IMR-90 (cell line): ENCODE measurements around the gene TRAPPC5. TPM values are rescaled to one million over a fixed set of nuclear protein-coding genes. Genes with fewer than 3 reads are reported as not detected.

Experiments used
- ATAC-seq: fragments of 200-7000 bp; cut with Tn5 transposase; 2 replicates; pipeline ENCODE4 v1.9.1; 2020; ENCODE audit warnings: low read depth, mild to moderate bottlenecking, moderate library complexity
- BruUV-seq: library from RNA; stranded (reverse); fragments of 400-500 nt; replicated peaks from 2 replicates; lab custom pipeline; 2021; lab: Mats Ljungman, UMichigan
- CTCF ChIA-PET: fragments of 300-600 bp; formaldehyde crosslinking; extraction: SDS; loops from one replicate; lab custom pipeline; 2021; ENCODE audit warnings: antibody characterized with exemption; lab: Yijun Ruan, JAX
- POLR2A ChIA-PET: fragments of 300-600 bp; sonication (Branson Sonifier 250); formaldehyde crosslinking; loops from one replicate; lab custom pipeline; 2022; ENCODE audit warnings: antibody characterized with exemption; ENCODE audit not compliant: unreplicated experiment; lab: Charles Lee
- DNase-seq: peaks from one replicate; pipeline ENCODE4 v3.0.0; 2013
- H2AFZ ChIP-seq: replicated peaks from 2 replicates; pipeline ENCODE3; 2013; ENCODE audit warnings: low read length, mild to moderate bottlenecking; ENCODE audit not compliant: poor library complexity
- H2AK5ac ChIP-seq: 2 replicates; pipeline ENCODE4 v1.6.1; 2013; ENCODE audit warnings: low read depth, low read length, inconsistent platforms
- H2AK9ac ChIP-seq: replicated peaks from 2 replicates; pipeline ENCODE3; 2013; ENCODE audit warnings: mild to moderate bottlenecking, low read depth, low read length, moderate library complexity; ENCODE audit not compliant: poor library complexity
- H2BK120ac ChIP-seq: 2 replicates; pipeline ENCODE4 v1.6.1; 2013; ENCODE audit warnings: low read depth, low read length, inconsistent platforms
- H2BK15ac ChIP-seq: 3 replicates; pipeline ENCODE4 v1.6.1; 2013; ENCODE audit warnings: low read depth, low read length, inconsistent platforms
- H2BK20ac ChIP-seq: 2 replicates; pipeline ENCODE4 v1.6.1; 2013; ENCODE audit warnings: low read depth, mild to moderate bottlenecking, inconsistent platforms, low read length, moderate library complexity
- H2BK5ac ChIP-seq: 2 replicates; pipeline ENCODE4 v1.6.1; 2013; ENCODE audit warnings: mild to moderate bottlenecking, low read depth, low read length, inconsistent platforms; ENCODE audit not compliant: poor library complexity, severe bottlenecking
- H3K14ac ChIP-seq: replicated peaks from 2 replicates; pipeline ENCODE4 v1.6.1; 2013; ENCODE audit warnings: low read depth, low read length, inconsistent platforms
- H3K18ac ChIP-seq: 2 replicates; pipeline ENCODE4 v1.6.1; 2013; ENCODE audit warnings: low read depth, low read length, control low read depth
- H3K23ac ChIP-seq: 2 replicates; pipeline ENCODE4 v1.6.1; 2013; ENCODE audit warnings: low read depth, low read length, inconsistent platforms
- H3K27ac ChIP-seq: 2 replicates; pipeline ENCODE4 v1.5.1; 2013; ENCODE audit warnings: mild to moderate bottlenecking, control low read depth, low read length; ENCODE audit not compliant: insufficient read depth
- H3K27me3 ChIP-seq: 2 replicates; pipeline ENCODE4 v1.6.1; 2013; ENCODE audit warnings: low read length; ENCODE audit not compliant: control insufficient read depth, insufficient read depth
- H3K36me3 ChIP-seq: 2 replicates; pipeline ENCODE4 v1.6.1; 2013; ENCODE audit warnings: low read length, mixed read lengths; ENCODE audit not compliant: control insufficient read depth, insufficient read depth
- H3K4ac ChIP-seq: 2 replicates; pipeline ENCODE4 v1.6.1; 2013; ENCODE audit warnings: low read depth, low read length, inconsistent platforms
- H3K4me1 ChIP-seq: 2 replicates; pipeline ENCODE4 v1.6.1; 2013; ENCODE audit warnings: low read length, mixed read lengths; ENCODE audit not compliant: control insufficient read depth, insufficient read depth
- H3K4me2 ChIP-seq: 2 replicates; pipeline ENCODE4 v1.6.1; 2013; ENCODE audit warnings: low read depth, mild to moderate bottlenecking, control low read depth, low read length, moderate library complexity
- H3K4me3 ChIP-seq: 2 replicates; pipeline ENCODE4 v1.5.1; 2013; ENCODE audit warnings: low read depth, mild to moderate bottlenecking, control low read depth, low read length, moderate library complexity; ENCODE audit not compliant: insufficient read depth
- H3K56ac ChIP-seq: 2 replicates; pipeline ENCODE4 v1.6.1; 2013; ENCODE audit warnings: low read length, inconsistent platforms; ENCODE audit not compliant: insufficient read depth; ENCODE audit errors: extremely low read depth
- H3K79me1 ChIP-seq, 2 experiments: 2 replicates each; pipeline ENCODE4 v1.6.1; 2013; ENCODE audit warnings: low read length in 2 of 2, inconsistent platforms in 1 of 2, low read depth in 1 of 2
- H3K9ac ChIP-seq: 2 replicates; pipeline ENCODE4 v1.6.1; 2013; ENCODE audit warnings: low read depth, low read length, control low read depth
- H3K9me1 ChIP-seq: 2 replicates; pipeline ENCODE4 v1.6.1; 2013; ENCODE audit warnings: low read length, inconsistent platforms; ENCODE audit not compliant: insufficient read depth
- H3K9me3 ChIP-seq: 2 replicates; pipeline ENCODE4 v1.6.1; 2013; ENCODE audit warnings: low read length; ENCODE audit not compliant: control insufficient read depth, insufficient read depth
- H4K20me1 ChIP-seq: 2 replicates; pipeline ENCODE4 v1.6.1; 2013; ENCODE audit warnings: low read length, inconsistent platforms; ENCODE audit not compliant: insufficient read depth
- H4K5ac ChIP-seq: 2 replicates; pipeline ENCODE4 v1.6.1; 2013; ENCODE audit warnings: mild to moderate bottlenecking, low read depth, low read length, control low read depth
- H4K8ac ChIP-seq, 2 experiments: 2 replicates each; pipeline ENCODE4 v1.6.1; 2013; ENCODE audit warnings: low read depth in 2 of 2, low read length in 2 of 2, control low read depth in 1 of 2, inconsistent platforms in 1 of 2
- H4K91ac ChIP-seq: 2 replicates; pipeline ENCODE4 v1.6.1; 2013; ENCODE audit warnings: low read depth, low read length, inconsistent platforms; ENCODE audit not compliant: insufficient read depth
- BHLHE40 ChIP-seq: fragments of 150-350 bp; IDR thresholded peaks from 2 replicates; pipeline ENCODE4 v1.6.1; 2016; ENCODE audit warnings: mild to moderate bottlenecking, low read depth, low read length
- CEBPB ChIP-seq: IDR thresholded peaks from 2 replicates; pipeline ENCODE4 v1.6.1; 2012; ENCODE audit warnings: low read depth, low read length, improper control_type of control experiment
- CTCF ChIP-seq: conservative IDR thresholded peaks from 2 replicates; pipeline ENCODE4 v1.5.1; 2012; ENCODE audit warnings: mild to moderate bottlenecking, low read depth, low read length, improper control_type of control experiment
- ELK1 ChIP-seq: fragments of 150-350 bp; IDR thresholded peaks from 2 replicates; pipeline ENCODE4 v1.6.1; 2016; ENCODE audit warnings: low read depth, mild to moderate bottlenecking, low read length, moderate library complexity, borderline replicate concordance
- FOS ChIP-seq: fragments of 150-350 bp; IDR thresholded peaks from 2 replicates; pipeline ENCODE4 v1.6.1; 2016; ENCODE audit warnings: low read depth, low read length
- MXI1 ChIP-seq: IDR thresholded peaks from 2 replicates; pipeline ENCODE4 v1.6.1; 2012; ENCODE audit warnings: low read depth, mild to moderate bottlenecking, low read length, moderate library complexity, borderline replicate concordance
- NFE2L2 ChIP-seq: fragments of 150-350 bp; IDR thresholded peaks from 2 replicates; pipeline ENCODE4 v1.6.1; 2016; ENCODE audit warnings: low read depth, mild to moderate bottlenecking, low read length
- POLR2A ChIP-seq: IDR thresholded peaks from 2 replicates; pipeline ENCODE4 v1.6.1; 2012; ENCODE audit warnings: mild to moderate bottlenecking, low read depth, low read length
- RAD21 ChIP-seq: IDR thresholded peaks from 2 replicates; pipeline ENCODE4 v1.6.1; 2012; ENCODE audit warnings: low read length, improper control_type of control experiment
- RCOR1 ChIP-seq: IDR thresholded peaks from 2 replicates; pipeline ENCODE4 v1.6.1; 2012; ENCODE audit warnings: mild to moderate bottlenecking, low read length, improper control_type of control experiment; ENCODE audit not compliant: insufficient replicate concordance
- RFX5 ChIP-seq: IDR thresholded peaks from 2 replicates; pipeline ENCODE4 v1.8.0; 2012; ENCODE audit warnings: low read depth, mild to moderate bottlenecking, low read length, moderate library complexity
- SMC3 ChIP-seq: fragments of 150-350 bp; IDR thresholded peaks from 2 replicates; pipeline ENCODE4 v1.6.1; 2016; ENCODE audit warnings: low read depth, mild to moderate bottlenecking, antibody characterized with exemption, low read length, moderate library complexity
- USF2 ChIP-seq: fragments of 150-350 bp; IDR thresholded peaks from 2 replicates; pipeline ENCODE4 v1.6.1; 2017; ENCODE audit warnings: mild to moderate bottlenecking, antibody characterized with exemption, low read length, low read depth
- WGBS, 2 experiments: methylation state at CpG; one replicate each; pipeline versions ENCODE4 v1.1.5 to v1.1.7; 2013; ENCODE audit warnings: missing lambda C conversion rate in 2 of 2; ENCODE audit not compliant: insufficient read length in 1 of 2; ENCODE audit errors: extremely low coverage in 2 of 2; 5-methylcytosine and 5-hydroxymethylcytosine counted together
- dilution Hi-C: fragments of 300-500 bp; cut with HindIII; formaldehyde crosslinking; loops from one replicate; pipeline ENCODE4 v1.14.3; 2018; ENCODE audit warnings: low sequenced_read_pairs; ENCODE audit not compliant: unreplicated experiment
- in situ Hi-C: fragments of 300-500 bp; cut with MboI; formaldehyde crosslinking; loops from 3 replicates; pipeline ENCODE4 v1.14.3; 2019; ENCODE audit warnings: low sequenced_read_pairs, inconsistent platforms, mixed read lengths
- intact Hi-C: fragments of 100-400 bp; cut with micrococcal nuclease; formaldehyde crosslinking; loops from 2 replicates; pipeline ENCODE4 v1.10.0; 2022
- polyA plus RNA-seq, 3 experiments: library from polyadenylated mRNA; depleted of rRNA; stranded (reverse); fragments of >200 nt; gene quantifications; 2 replicates each; pipeline ENCODE4 v1.2.3, GENCODE V29; 2012; ENCODE audit warnings: low replicate concordance in 1 of 3
- total RNA-seq: library from RNA; depleted of rRNA; stranded (reverse); fragments of >200 nt; gene quantifications from 2 replicates; pipeline ENCODE4 v1.2.3, GENCODE V29; 2012

TRAPPC5 gene
- total and polyA plus RNA-seq, 2 of the 4 experiments (the other 2 are of a cell fraction) = 54.7 to 109 TPM

- no peak overlapping the region for H2BK20ac ChIP-seq
- H3K4me3 ChIP-seq = no peak overlapping the region
- WGBS, 2 experiments = 33% methylated on average over 2 of the region's 9 CpGs; no CpG with 5 or more reads in 1 of the 2 experiments
- no peaks in the 10 kb centered on the region for H3K9me1 ChIP-seq
- no peak overlapping the region for H3K14ac ChIP-seq
- intact Hi-C loops = no loop called here
- H4K91ac ChIP-seq = no peak overlapping the region
- DNase-seq (no peak), ATAC-seq (no peak)
- TF ChIP-seq NFE2L2 (no peak), CTCF (no peak), FOS (no peak), BHLHE40 (no peak), RAD21 (no peak), RCOR1 (no peak), ELK1 (no peak), POLR2A (no peak), RFX5 (no peak), CEBPB (no peak), SMC3 (no peak), MXI1 (no peak), USF2 (no peak)
- peaks cover 4% of the 10 kb centered on the region; the same call in 1 of the 2 replicates for H3K9me3 ChIP-seq
- no TSS peak for BruUV-seq
- no peak overlapping the region for H2AK5ac ChIP-seq
- H3K4me1 ChIP-seq = no peaks in the 10 kb centered on the region
- no peak overlapping the region for H2BK5ac ChIP-seq
- no peaks in the 10 kb centered on the region for H4K20me1 ChIP-seq
- ChIA-PET CTCF (no interaction called here), POLR2A (no interaction called here)
- no peak overlapping the region; the same call in 1 of the 2 replicates for H3K4me2 ChIP-seq
- H3K27me3 ChIP-seq = peaks cover 29% of the 10 kb centered on the region
- no peak overlapping the region for H2AK9ac ChIP-seq
- no peak overlapping the region for H3K56ac ChIP-seq
- in situ Hi-C loops = no loop called here
- H3K9ac ChIP-seq = no peak overlapping the region
- H2AFZ ChIP-seq = peak overlapping the region; percentile 80
- no peak overlapping the region for H2BK120ac ChIP-seq
- no peak overlapping the region for H4K5ac ChIP-seq
- H3K27ac ChIP-seq = no peak overlapping the region
- no peaks in the 10 kb centered on the region for H3K36me3 ChIP-seq
- no peak overlapping the region for H3K18ac ChIP-seq
- no peak overlapping the region for H3K4ac ChIP-seq
- H3K23ac ChIP-seq = no peak overlapping the region
- H2BK15ac ChIP-seq = no peak overlapping the region
- no peak overlapping the region for H4K8ac ChIP-seq
- dilution Hi-C loops = no loop called here
- H3K79me1 ChIP-seq = no peaks in the 10 kb centered on the region
Measured at GRCh38 chr19:7670790-7671189, 9.8 kb upstream of the TRAPPC5 start.
